Measurements from ENCODE around the gene HRG.

DNA sequence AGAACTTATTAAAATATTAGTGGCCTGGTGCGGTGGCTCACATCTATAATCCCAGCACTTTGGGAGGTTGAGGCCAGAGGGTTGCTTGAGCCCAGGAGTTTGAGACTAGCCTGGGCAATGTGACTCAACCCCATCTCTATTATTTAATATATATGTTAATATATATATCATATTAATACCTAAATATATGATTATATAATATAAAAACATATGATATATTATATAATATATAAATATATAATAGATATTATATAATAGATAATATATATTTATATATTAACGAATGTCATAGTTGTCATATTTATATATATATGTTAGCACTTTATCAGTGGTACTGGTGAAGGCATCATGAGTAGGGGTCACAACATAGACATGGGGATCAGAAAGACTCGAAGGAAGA lies 5.2 kb downstream of the HRG start:
- TF ChIP-seq, protein P1, sequence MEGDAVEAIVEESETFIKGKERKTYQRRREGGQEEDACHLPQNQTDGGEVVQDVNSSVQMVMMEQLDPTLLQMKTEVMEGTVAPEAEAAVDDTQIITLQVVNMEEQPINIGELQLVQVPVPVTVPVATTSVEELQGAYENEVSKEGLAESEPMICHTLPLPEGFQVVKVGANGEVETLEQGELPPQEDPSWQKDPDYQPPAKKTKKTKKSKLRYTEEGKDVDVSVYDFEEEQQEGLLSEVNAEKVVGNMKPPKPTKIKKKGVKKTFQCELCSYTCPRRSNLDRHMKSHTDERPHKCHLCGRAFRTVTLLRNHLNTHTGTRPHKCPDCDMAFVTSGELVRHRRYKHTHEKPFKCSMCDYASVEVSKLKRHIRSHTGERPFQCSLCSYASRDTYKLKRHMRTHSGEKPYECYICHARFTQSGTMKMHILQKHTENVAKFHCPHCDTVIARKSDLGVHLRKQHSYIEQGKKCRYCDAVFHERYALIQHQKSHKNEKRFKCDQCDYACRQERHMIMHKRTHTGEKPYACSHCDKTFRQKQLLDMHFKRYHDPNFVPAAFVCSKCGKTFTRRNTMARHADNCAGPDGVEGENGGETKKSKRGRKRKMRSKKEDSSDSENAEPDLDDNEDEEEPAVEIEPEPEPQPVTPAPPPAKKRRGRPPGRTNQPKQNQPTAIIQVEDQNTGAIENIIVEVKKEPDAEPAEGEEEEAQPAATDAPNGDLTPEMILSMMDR (conservative IDR thresholded peaks at IDR 0.05; ENCODE audit: low read length), result no peak
- no peak for TF ChIP-seq EZH2phosphoT487 (IDR thresholded peaks at IDR 0.05; ENCODE audit: borderline replicate concordance, low read depth, low read length)

Data from OCI-LY7 (cell line).